NCI-H146 treated with DMSO at 0.1 percent for 48 hours (cell line): ENCODE data around the gene OGG1.
"Not testable (repeated sequence)": the region's sequence is repeated elsewhere in the genome, so short reads cannot be mapped to it uniquely, and the experiment has no call there.

ENCODE experiments used
- DNase-seq: peaks from one replicate; lab custom pipeline; 2025; ENCODE audit not compliant: unreplicated experiment; lab: John Stamatoyannopoulos, UW

Gene OGG1

GRCh38 chr3:9760779-9761505, 11.2 kb downstream of the OGG1 start:
- no peak for DNase-seq

- no peak for DNase-seq
These were observed 12.2 kb downstream of the OGG1 start for GRCh38 chr3:9761919-9762318.

DNA sequence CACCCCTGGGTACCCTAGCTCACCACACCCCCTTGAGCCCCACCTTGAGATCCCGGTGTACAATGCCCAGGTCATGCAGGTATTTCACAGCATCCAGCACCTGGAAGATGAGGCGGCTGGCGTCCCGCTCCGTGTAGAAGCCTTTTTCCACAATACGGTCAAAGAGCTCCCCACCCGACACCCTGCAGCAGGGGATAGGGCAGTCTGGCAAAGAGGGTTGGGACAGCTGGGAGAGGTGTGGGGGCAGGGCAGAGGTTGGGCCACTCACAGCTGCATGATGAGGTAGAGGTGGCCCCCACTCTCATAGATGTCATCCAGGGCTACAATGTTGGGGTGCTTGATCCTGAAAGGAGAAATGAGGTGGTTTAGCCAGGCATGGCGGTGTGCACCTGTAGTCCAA, 13.1 kb downstream of the OGG1 start:
- DNase-seq: no peak

GRCh38 chr3:9765865-9766264, 16.1 kb downstream of the OGG1 start:
- no peak for DNase-seq

DNA sequence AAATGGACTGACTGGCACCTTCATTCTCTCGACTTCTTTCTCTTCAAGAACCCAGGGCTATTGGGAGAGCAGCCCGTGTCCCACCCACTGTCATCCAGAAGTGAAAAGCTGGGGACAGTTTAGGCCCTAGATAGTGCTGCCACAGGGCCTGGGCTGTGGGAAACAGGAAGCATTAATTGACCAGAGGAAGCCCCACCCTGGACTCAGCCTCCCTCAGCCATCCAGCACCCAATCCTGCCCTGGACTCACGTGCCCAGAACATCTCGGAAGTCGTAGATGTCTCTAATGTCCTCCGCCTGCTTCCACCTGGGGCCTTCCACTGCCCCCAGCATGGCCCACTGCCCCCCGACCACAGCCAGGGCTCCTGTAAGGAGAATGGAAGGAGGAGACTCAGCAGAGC, 17.7 kb downstream of the OGG1 start:
- DNase-seq: no peak

DNA sequence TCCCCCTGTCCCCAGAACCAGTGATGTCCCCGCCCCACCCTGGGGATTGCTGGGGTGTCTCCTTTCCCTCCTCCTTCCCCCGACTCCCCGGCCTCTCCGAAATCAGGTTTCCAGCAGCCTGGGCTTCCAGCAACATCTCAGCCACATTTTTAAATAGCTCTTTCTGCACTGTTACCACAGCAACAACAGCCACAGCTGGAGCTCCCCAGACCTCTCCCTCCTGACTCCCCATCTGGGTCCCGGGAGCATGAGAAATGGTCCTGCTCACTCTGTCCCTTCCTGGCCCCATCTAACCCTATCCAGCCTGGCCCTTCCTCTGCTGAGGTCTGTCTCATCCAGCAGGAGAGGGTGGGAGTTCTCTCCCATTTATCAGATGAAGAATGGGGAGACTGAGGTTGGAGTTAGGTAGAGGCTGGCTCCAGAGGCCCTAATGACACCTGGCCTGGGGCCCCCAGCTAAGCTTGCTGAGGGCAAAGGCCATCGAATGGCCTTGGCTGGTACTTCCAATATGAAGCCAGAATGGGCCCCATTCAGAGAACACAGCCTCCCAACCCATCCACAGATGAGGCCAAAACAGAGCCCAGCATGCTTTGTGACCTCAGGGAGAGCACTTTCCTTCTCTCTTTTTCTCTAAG, 18.5 kb downstream of the OGG1 start:
- DNase-seq: no peak

GRCh38 chr3:9769012-9769411, 19.3 kb downstream of the OGG1 start:
- no peak for DNase-seq

DNA sequence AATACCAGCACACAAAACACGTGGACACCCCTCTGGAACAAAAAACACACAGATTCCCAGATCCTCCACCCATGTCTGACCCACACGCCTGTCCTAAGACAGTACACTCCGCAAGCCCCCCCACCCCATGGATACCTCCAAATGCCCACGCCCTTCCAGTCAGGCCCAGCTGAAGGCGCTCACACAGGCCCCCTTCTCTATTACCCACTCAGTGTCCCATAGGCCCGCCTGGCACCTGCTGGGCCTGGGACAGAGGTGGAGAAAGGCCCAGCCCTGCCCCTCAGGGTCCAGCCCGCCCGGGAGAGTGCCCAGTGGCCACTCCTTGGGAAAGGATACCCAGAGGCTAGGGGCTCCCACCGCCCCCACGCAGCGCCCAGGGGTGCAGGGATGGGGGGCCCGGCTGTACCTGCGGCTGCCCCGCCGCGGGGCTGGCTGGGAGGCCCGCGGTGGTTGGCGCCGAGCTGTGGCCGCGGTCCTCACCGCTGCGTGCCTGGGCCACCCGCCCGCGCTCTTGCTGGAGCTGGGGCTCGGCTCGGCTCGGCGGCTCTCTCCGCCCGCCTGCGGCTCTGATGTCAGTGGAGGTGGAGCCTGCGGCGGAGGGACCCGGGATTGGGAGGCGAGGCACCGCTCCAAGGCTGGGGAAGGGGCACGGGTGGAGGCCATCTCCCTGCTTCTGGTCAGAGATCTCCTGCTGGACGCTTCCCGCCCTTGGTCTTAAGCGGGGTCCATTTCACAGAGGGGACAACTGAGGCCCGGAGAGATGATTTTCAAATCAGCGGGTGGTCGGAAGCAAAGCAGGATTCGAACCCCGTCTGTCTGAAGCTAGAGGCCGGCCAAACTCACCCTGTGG, 19.9 kb downstream of the OGG1 start, which contains the start of gene CAMK1:
CAMK1 (minus strand) TSS at position 522 of the 850 bp plus-strand sequence. CDS start 2,198 bp downstream, outside the sequence.
- peak; percentile 24 for DNase-seq

DNA sequence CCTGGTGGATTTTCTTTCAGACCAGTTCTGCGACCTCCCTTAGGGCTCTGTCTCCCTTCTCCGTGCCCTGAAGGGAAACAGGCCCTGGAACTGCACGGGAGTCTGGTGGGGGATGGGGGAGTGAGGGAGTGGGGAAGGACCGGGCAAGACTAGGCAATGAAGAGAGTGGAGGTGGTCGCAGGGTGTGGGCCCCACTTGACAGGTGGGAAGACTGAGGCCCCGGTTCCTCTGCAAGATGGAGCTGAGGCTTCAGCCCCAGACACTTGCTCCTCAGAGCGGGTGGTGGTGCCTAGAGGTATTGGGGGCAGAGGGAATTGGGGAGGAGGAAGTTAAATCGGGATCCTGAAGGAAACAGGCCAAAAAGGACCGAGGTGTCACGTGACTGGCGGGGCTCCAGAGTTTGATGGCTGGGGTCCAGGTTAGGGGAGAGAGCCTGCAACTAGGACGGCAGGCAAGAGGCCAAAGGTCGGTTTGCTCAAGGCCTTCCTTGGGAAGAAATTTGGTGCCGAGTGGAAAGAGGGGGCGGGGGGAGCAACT, 20.6 kb downstream of the OGG1 start:
- DNase-seq: no peak

DNA sequence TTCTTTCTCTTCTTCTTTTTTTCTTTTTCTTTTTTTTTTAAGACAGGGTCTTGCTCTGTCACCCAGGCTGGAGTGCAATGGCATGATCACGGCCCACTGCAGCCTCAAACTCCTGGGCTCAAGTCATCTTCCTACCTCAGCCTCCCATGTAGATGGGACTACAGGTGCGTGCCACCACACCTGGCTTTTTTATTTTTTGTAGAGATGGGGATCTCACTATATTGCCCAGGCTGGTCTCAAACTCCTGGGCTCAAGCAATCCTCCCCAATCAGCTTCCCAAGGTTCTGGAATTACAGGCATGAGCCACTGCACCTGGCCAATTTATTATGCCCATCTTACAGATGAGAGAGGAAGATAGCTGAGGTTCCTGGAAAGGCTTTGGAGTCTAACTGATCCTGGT, 21.3 kb downstream of the OGG1 start:
- DNase-seq: not testable (repeated sequence)

DNA sequence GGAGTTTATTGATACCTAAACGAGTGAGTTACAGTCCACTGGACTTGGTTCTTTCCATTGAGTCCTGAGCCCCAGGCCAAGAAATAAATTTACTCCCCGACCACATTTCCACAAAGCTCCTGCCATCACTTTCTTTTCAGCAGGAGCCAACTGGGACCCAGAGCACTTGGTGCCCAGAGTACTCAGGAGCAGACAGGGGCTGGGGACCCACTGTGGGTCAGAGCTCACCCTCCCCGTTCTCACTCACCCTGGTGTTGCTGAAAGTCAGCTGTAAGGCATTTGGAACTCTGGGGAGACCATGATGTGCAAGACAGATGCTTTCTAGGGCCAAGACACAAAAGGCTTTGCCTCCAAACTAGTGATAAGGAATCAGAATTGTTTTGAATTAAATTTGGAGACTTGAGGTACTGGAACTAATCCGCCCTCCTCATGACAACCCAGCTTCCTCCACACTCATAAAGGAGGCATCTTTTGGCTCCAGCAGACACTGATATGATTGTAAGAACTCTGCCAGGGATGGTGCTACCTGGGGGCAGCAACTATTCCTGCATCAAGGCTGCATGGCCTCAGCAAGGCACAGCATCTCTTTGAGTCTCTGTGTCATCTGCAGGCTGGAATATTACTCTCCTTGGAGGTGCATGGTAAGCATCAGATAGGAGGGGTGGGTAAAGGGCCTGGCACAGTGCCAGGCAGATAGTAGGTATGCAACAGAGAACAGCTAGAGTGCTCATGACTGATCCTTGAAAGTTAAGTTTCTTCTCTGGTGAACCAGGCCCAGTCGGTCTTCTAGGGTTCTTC, 27.3 kb downstream of the OGG1 start:
- no peak for DNase-seq

DNA sequence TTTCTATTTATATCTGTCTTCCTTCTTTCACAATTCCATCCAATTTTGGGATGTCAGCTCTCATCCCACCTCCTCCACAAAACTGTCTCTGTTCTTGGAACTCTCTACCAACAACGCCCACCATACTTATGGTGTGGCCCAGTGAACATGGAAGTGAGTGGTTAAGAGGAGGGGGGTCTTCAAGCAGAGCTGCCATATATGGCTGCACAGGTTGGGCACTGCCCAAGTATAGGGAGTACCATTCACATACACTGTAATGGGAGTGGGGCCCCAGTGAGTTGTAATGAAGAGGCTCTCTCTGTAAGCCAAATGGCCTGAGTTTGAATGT, 27.9 kb downstream of the OGG1 start:
- no peak for DNase-seq

DNA sequence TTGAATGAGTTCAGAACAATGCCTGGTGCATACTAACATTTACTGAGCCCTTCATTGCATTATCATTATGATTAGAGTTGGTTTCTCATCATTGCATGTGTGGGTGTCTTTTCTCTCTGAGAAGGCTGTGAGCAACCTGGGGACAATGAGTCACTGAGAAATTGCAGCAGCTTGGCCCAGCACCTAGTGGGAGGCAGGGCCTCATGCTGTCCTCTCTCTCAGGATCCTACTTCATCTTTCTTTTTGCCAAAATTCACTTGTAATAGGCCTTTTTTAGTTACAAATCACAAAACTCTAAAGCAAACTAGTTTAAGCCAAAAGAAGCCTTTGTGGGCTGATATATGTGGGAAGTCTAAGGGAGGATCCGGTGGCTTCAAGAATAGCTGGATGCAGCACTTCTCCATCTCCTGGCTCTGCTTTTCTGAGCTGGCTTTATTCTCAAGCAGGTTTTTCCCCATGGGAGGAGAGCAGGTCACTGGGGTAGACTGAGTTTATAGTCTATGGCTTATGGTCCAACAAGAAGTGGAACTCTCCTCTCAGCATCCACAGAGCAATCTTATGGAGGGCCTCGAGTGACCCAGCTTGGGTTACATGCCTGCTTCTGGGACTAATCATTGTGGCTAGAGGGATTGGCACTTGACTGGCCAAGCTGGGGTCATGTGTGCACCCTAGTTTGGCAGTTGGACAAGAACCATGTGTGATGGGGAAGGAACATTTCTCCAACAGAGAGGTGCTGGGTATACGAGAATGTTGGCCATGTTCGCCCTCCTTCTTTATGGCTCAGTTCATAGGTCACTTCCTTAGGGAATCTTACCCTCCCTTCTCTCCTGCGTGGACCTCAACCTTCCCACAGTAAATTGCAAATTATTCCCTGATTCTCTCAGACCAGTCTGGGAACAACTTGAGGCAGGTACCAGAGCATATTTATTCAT, 28.7 kb downstream of the OGG1 start:
- DNase-seq: no peak

DNA sequence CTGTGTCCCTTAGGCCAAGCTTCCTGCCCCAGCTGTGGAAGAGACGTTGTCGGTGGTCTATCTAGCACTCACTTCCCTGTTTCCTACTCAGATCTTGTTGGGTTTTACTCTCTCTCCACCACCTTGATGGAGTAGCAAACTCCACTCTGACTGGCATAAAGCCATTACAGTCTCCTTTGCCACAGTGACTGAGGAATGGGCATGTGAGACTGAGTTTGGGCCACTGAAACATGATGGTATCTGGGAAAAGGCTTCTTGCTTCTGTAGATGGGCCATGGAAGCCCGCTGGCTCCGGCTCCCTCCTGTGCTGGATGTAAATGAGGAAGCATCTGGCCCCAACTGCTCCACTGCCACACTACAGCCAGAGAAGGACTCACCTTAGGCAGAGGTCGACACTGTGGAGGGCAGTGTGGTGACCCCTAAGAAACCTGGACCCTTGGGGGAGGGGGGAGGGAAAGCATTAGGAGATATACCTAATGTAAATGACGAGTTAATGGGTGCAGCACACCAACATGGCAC, 29.4 kb downstream of the OGG1 start:
- no peak for DNase-seq

DNA sequence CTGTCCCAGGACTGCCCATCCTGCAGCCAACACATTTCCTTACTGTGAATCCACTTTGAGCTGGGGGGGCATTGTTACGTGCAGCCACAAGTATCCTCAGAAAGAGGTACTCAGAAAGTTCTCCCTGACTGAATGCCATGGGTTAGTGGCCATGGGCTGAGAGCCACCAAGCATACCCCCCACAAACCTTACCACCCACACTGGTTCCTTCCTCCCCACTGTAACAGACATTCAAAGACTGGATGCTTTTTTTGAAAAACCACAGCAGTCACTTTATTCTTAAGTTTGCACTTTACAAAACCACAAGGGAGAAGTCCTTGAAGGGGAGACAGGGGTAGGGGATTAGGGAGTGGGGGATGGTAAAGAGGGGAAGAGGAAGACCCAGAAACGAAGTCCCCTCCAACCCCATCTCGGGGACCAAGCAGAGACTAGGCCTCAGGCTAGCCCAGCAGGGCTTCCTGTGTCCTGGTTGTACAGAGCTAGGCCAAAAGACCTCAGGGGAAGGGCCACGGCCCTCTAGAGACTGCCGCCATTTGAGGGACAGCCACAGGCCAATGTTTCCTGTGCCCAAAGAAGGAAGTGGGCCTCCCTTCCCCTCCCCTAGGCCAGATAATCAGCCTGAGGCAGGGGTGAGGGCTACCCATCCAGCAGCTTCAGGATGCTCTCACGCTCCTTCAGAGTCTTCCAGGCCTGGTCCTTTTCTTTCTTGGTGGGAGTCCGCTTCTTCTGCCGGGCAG, 30.1 kb downstream of the OGG1 start:
- DNase-seq: no peak

DNA sequence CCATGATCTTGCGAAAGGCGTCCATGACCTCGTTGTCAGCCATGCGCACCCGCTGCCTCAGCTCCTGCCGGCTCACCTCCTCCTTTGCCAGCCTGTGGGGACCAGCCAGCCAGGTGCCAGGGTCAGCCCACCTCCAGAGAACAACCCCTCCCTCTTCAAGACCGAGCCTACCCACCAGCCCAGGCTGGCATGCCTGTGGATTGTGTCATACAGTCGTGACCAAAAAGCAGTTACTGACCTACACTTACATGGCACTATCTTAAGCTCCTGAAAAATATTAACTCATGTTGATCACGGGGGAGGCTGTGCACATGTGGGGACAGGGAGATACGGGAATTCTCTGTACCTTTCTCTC, 30.7 kb downstream of the OGG1 start:
- DNase-seq: no peak

- no peak for DNase-seq
These were observed 31.2 kb downstream of the OGG1 start for GRCh38 chr3:9780910-9781309.

DNA sequence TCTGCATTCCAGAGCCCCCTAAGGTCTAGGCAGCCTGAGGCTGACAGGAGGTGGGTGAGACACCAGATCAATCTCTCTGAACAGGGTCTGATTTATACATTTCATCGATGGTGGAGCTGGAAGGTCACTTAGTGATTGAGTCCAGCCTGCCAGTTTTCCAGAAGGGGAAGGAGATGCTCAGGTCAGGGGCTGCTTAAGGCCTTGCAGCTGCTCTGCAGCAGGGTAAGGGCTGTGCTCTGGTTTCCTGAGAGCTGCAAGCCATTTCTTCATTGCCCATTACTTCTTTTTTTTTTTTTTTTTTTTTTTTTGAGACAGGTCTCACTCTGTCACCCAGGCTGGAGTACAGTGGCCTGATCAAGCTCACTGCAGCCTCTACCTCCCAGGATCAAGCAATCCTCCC, 31.8 kb downstream of the OGG1 start:
- DNase-seq: no peak

- DNase-seq: no peak
These were observed 32.3 kb downstream of the OGG1 start for GRCh38 chr3:9781978-9782603.
